ENCODE data around the gene GABBR2. TPM values are rescaled to one million over a fixed set of nuclear protein-coding genes. Genes with fewer than 3 reads are reported as not detected.

GABBR2 gene
- total RNA-seq, 1 experiment from 2014 or later = 0.76 TPM

GRCh38 chr9:98316445-98317133 is 392.1 kb downstream of the GABBR2 start:
- POLR2A ChIA-PET (ENCODE audit: unreplicated experiment) = no interaction called here
- DNase-seq = no peak
- Histone ChIP-seq H4K20me1 (ENCODE audit: insufficient read depth) (no peaks in the 10 kb centered on the region), H3K27me3 (ENCODE audit: insufficient read depth, low read depth) (no peaks in the 10 kb centered on the region), H3K4me3 (no peak overlapping the region), H3K79me2 (ENCODE audit: low read depth) (no peaks in the 10 kb centered on the region), H3K4me1 (replicated peaks; ENCODE audit: insufficient read depth) (peaks cover 16% of the 10 kb centered on the region), H3K27ac (no peak overlapping the region), H3K36me3 (ENCODE audit: low read depth) (no peaks in the 10 kb centered on the region), H3K9me2 (ENCODE audit: insufficient read depth) (no peaks in the 10 kb centered on the region), H3K9me3 (ENCODE audit: insufficient read depth, low read depth) (no peaks in the 10 kb centered on the region), H3K4me2 (no peak overlapping the region), H3F3A (ENCODE audit: insufficient read depth, low read depth) (0 out of 2 replicates have a peak, but pooled peaks cover 9% of the 10 kb centered on the region), H2AFZ (no peak overlapping the region)
- TF ChIP-seq EZH2 (IDR thresholded peaks at IDR 0.05; ENCODE audit: low read depth) (no peak), CTCF (conservative IDR thresholded peaks at IDR 0.05) (no peak)
- no TSS peak for BruUV-seq (replicated peaks)
- CTCF ChIA-PET = interaction anchor here (0.8 to 1.4 kb wide), 3 partner anchors 164 to 532 kb away, joined by 3 to 4 read pairs (median 4); no protein-coding TSS in a partner anchor
- intact Hi-C loops (cut with micrococcal nuclease; ENCODE audit: unreplicated experiment) = loop anchor here (5.0 kb wide), 3 partner anchors 261 to 461 kb away; no protein-coding TSS in a partner anchor

DNA sequence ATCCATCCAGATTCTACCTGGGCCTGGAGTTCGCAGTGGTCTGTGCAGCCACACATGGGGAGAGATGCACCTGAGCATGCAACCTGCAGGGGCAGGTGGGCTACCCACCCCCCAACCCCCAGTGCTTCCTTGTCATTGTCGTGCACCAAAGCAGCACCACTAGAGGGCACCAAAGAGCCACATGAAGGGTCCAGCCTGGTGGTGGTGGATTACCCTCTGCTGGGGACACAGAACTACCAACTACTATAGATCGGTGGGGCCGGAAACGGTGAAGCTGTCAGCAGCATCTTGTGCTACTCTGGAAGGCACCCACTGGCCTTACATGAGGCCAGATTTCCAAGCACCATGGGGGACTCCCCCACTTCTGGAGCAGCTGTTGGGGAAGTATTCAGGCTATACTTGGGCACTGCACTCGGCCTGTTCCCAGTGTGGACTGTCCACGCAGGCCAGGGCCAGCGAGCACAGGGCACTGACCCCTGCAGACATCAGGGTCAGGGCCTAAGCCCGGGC is 393.1 kb downstream of the GABBR2 start:
- Histone ChIP-seq H3K27me3 (ENCODE audit: insufficient read depth, low read depth) (no peaks in the 10 kb centered on the region), H2AFZ (no peak overlapping the region), H3K9me3 (ENCODE audit: insufficient read depth, low read depth) (no peaks in the 10 kb centered on the region), H3F3A (ENCODE audit: insufficient read depth, low read depth) (0 out of 2 replicates have a peak, but pooled peaks cover 9% of the 10 kb centered on the region), H3K4me1 (replicated peaks; ENCODE audit: insufficient read depth) (peaks cover 16% of the 10 kb centered on the region), H4K20me1 (ENCODE audit: insufficient read depth) (no peaks in the 10 kb centered on the region), H3K36me3 (ENCODE audit: low read depth) (no peaks in the 10 kb centered on the region), H3K4me3 (no peak overlapping the region), H3K9me2 (ENCODE audit: insufficient read depth) (no peaks in the 10 kb centered on the region), H3K79me2 (ENCODE audit: low read depth) (no peaks in the 10 kb centered on the region), H3K4me2 (no peak overlapping the region), H3K27ac (no peak overlapping the region)
- BruUV-seq (replicated peaks) = no TSS peak
- ChIA-PET POLR2A (ENCODE audit: unreplicated experiment) (no interaction called here), CTCF (interaction anchor here (0.6 to 1.4 kb wide), 5 partner anchors 165 to 533 kb away, joined by 3 to 4 read pairs (median 3); no protein-coding TSS in a partner anchor)
- TF ChIP-seq EZH2 (IDR thresholded peaks at IDR 0.05; ENCODE audit: low read depth) (no peak), CTCF (conservative IDR thresholded peaks at IDR 0.05) (peak; percentile 98)
- intact Hi-C loops (cut with micrococcal nuclease; ENCODE audit: unreplicated experiment) = loop anchor here (1.0 to 5.0 kb wide), 8 partner anchors 208 to 533 kb away; partner anchors contain the start of gene TRMO
- DNase-seq = peak; percentile 68 to 89

GRCh38 chr9:98315067-98315453 is 393.7 kb downstream of the GABBR2 start:
- DNase-seq = no peak
- Histone ChIP-seq H3F3A (ENCODE audit: insufficient read depth, low read depth) (0 out of 2 replicates have a peak, but pooled peaks cover 9% of the 10 kb centered on the region), H3K27me3 (ENCODE audit: insufficient read depth, low read depth) (no peaks in the 10 kb centered on the region), H4K20me1 (ENCODE audit: insufficient read depth) (no peaks in the 10 kb centered on the region), H3K4me1 (replicated peaks; ENCODE audit: insufficient read depth) (peaks cover 16% of the 10 kb centered on the region), H3K36me3 (ENCODE audit: low read depth) (no peaks in the 10 kb centered on the region), H3K9me3 (ENCODE audit: insufficient read depth, low read depth) (no peaks in the 10 kb centered on the region), H3K27ac (no peak overlapping the region), H2AFZ (no peak overlapping the region), H3K79me2 (ENCODE audit: low read depth) (no peaks in the 10 kb centered on the region), H3K4me2 (no peak overlapping the region), H3K4me3 (no peak overlapping the region), H3K9me2 (ENCODE audit: insufficient read depth) (no peaks in the 10 kb centered on the region)
- BruUV-seq (replicated peaks) = no TSS peak
- ChIA-PET POLR2A (ENCODE audit: unreplicated experiment) (no interaction called here), CTCF (interaction anchor here (0.6 to 1.3 kb wide), 2 partner anchors 219 to 392 kb away, joined by 3 to 4 read pairs; no protein-coding TSS in a partner anchor)
- intact Hi-C loops (cut with micrococcal nuclease; ENCODE audit: unreplicated experiment) = loop anchor here (1.0 to 5.0 kb wide), 8 partner anchors 208 to 533 kb away; partner anchors contain the start of gene TRMO
- TF ChIP-seq CTCF (conservative IDR thresholded peaks at IDR 0.05) (no peak), EZH2 (IDR thresholded peaks at IDR 0.05; ENCODE audit: low read depth) (no peak)
